ENCODE results near the gene GRHL3.

Gene GRHL3

GRCh38 chr1:24293392-24294227 is 25.5 kb upstream of the GRHL3 start:
- no peak for DNase-seq

GRCh38 chr1:24294228-24294672 is 24.9 kb upstream of the GRHL3 start:
- DNase-seq = no peak

- no peak for DNase-seq
Observed at GRCh38 chr1:24294716-24295371, 24.3 kb upstream of the GRHL3 start.

GRCh38 chr1:24295535-24295934 is 23.6 kb upstream of the GRHL3 start:
- DNase-seq = no peak

DNA sequence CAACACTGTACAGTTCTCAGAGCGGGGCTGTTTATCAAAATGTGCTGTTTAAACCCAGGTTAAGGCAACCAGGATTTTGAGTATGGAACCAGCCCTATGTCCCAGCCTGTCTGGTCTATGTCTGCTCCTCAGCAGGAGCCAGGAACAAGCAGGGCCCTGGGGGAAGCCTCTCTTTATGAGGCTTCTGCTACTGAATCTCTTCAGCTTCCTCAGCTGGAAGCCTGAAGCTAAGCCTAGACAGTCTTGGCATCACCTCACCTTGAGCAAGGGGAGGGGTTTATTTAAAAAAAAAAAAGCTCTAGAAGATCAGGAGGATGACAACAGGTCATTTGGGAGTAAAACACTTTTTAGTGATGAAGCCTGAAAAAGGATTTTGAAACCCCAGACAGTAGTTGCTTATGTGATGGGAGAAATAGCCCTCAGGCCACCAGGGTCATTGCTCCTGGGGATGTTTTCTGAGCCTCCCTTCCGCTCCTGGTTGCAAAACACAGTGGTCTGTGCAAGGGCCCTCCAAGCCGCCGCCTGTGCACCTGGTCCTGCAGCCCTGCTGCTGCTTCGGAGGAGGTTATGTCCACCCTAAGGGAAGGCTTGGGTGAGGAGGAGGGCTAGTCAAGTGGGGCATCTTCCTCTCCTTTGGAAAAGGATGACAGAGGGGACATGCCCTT is 21.8 kb upstream of the GRHL3 start:
- DNase-seq = no peak

DNA sequence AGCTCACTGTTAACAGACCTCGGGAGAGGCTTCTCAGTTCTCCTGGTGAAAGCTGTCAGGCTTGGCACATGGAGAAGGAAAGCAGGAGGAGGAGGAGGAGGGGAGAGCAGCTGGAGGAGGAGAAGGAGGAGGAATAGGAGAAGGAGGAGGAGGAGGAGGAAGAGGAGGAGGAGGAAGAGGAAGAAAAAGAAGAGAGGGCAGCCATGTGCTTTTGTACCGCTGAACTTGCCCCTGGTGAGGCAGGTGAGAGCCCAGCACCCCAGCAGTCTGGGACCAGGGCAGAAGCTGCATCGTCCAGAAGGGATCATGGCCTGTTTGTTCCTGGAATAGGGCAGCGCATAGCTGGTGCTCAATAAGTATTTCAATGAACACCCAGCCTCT is 21.3 kb upstream of the GRHL3 start:
- no peak for DNase-seq

DNA sequence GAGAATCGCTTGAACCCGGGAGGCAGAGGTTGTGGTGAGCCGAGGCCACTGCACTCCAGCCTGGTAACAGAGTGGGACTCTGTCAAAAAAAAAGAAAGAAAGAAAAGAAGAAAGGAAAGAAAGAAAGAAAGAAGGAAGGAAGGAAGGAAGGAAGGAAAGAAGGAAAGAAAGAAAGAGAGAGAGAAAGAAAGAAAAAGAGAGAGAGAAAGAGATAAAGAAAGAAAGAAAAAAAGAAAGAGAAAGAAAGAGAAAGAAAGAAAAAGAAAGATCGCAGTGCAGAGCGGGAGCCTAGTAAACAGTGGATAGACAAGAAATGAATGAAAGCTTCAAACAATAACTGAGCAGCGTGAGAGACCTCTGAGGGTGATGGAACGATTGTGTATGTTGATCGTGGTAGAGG is 20.6 kb upstream of the GRHL3 start:
- DNase-seq = no peak

GRCh38 chr1:24299901-24300300 is 19.3 kb upstream of the GRHL3 start:
- DNase-seq = no peak

DNA sequence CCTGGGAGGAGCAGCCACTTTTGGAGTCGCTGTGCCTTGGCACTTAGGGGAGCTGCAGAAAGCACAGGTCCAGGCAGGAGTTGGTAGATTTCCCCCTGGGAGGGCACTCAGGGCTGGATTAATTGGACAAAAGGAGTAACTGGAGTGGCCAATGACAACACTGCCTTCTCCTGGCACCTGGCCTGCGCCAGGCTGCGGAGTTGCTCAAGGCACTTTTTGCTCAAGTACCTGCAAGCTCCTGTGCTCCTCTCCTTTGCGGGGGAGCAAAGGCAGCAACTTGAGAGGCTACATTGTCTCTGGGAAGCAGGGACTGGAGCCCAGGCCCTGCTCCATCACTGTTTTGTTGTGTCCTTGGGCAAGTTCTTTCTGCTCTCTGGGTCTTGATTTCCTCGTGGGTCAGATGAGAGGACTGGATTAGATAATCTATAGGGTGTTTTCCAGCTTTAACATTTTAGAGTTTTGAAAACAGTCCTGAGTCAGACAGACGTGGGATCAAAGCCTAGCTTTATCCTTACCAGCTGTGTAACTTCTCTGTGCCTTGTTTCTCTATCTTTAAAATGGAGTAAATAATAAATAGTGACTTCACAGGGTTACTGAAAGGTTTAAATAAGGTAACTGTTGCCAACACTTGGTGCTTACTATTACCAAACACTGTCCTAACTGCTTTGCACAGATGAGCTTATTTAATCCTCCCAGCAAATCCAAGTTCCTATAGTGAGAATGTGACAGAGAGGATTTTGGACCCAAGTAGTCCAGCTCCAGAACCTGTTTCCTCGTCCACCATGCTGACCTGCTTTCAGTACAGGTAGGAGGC is 18.0 kb upstream of the GRHL3 start:
- no peak for DNase-seq

- no peak for DNase-seq
Observed at GRCh38 chr1:24301785-24302175, 17.4 kb upstream of the GRHL3 start.

DNA sequence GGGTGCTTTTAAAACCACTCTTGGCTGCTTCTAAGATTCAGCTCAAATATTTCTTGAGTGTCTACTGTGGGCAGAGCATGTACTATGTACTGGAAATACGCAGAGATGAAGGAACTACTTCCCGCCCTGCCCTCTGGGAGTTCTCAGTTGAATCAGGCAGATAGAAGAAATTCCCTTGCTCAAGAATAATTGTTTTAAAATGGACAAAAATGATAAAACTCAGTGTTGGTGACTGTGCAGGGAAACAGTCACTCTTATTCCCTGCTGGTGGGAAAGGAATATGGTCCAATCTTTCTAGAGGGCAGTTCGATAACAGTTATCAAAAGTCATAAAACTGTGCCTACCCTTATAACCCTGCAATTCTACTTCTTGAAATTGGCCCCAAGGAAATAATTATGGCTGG is 16.9 kb upstream of the GRHL3 start:
- DNase-seq = no peak

- no peak for DNase-seq
Observed at GRCh38 chr1:24303600-24303999, 15.6 kb upstream of the GRHL3 start.

- no peak for DNase-seq
Observed at GRCh38 chr1:24304763-24305162, 14.4 kb upstream of the GRHL3 start.

DNA sequence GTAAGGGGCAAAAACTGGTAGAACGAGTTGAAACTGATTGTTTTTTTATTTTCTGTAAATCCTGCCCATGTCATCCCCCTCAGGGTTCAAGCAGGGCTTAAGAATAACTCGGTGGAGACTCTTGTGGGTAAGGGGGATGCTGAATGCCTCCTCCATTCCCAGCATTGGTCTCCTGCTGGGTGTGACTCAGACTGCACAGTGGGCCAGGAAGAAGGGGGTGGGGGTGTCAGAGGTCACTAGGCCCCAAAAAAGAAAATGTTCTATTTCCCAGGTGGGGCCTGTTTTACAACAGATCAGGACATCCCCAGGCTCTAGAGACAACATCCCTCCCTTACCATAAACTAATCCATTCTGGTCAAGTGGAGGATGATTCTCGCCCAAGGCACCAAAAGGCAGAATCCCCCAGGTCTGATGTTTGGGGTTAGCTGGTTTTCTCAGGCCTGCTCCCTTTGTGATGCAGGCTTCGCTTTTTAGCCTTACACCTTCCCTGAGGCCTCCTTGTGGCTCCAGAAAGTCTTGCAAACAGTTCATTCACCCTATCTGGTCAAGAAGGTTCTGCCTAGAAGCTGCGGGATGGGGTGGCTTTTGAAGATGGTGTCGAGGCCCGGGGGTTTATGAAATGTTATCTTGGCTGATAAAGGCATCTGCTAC is 10.7 kb upstream of the GRHL3 start:
- no peak for DNase-seq

GRCh38 chr1:24309762-24310485 is 9.2 kb upstream of the GRHL3 start:
- no peak for DNase-seq

DNA sequence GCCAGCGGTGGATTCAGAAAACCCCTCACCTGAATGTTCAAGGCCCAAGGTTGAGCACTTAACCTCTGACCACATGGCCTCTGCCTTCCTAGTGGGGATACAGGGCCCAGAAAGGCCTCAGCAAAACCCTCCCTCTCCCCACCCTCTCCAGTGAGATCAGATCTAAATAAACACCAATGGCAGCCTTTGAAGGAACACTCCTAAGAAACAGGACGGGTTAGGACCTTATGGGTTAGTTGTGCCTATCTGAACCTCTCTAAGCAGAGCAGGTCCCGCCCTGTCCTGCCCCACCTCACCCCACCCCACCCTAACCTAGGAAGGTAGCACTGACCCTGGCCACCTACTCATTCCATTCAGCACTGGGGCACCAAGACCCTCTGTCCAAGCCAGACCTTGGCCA is 7.9 kb upstream of the GRHL3 start:
- DNase-seq = no peak

DNA sequence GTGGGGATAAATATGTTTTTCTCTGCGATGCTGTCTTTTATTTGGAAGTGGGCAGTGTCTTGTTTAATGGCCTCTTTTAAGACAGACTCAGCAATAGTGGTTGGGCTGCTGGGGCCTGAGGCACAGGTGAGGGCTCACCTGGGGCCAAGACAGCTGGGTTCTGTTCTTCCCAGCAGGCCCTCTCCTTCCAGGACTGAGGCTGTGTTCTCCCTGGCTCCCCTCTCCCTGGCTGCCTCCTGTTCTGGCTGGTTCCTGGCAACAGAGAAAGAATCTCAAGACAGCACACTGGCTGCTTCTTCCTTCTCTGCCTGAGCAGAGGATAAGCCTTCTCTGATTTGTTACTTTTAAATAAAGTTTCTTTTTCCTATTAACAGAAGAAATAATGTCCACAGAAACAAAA is 7.4 kb upstream of the GRHL3 start:
- no peak for DNase-seq

DNA sequence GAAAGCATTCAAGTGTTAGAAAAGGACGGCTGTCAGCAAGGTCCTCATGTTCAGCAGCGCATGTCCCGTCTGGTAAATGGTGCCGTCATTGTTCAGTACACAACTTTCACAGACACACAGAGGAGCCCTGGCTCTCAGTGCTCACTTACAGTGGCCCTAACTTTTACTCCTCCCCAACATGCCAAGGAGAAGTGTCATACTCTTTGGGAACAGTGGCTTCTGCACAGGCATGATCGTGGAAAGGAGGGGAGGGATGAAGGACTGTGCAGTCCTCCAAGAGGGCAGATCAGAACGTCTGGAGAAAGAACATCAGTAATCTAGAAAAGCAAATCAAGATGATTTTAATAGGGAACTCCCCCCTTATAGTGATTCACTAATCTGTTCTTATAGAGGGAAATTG is 3.8 kb upstream of the GRHL3 start:
- DNase-seq = no peak

DNA sequence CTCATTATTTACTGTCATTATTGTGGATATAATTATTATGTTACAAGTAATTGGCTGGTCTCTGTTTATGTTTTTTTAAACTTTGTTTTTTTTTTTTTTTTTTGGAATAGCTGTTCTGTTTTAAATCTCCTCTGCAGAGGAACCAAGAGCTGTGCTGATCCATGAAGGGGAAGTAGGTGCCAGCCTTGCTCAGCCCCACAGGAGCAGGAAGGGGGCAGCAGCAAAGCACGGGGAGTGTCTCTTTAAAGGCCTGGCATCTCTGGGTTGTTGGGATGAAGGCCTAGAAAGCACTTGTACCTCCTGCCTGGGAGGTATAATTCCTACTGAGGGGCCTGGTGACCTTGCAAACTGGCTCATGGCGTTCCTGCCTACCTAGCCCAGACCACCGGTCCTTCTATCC is 2.5 kb upstream of the GRHL3 start:
- no peak for DNase-seq

GRCh38 chr1:24317081-24317480 is 2.1 kb upstream of the GRHL3 start:
- no peak for DNase-seq

DNA sequence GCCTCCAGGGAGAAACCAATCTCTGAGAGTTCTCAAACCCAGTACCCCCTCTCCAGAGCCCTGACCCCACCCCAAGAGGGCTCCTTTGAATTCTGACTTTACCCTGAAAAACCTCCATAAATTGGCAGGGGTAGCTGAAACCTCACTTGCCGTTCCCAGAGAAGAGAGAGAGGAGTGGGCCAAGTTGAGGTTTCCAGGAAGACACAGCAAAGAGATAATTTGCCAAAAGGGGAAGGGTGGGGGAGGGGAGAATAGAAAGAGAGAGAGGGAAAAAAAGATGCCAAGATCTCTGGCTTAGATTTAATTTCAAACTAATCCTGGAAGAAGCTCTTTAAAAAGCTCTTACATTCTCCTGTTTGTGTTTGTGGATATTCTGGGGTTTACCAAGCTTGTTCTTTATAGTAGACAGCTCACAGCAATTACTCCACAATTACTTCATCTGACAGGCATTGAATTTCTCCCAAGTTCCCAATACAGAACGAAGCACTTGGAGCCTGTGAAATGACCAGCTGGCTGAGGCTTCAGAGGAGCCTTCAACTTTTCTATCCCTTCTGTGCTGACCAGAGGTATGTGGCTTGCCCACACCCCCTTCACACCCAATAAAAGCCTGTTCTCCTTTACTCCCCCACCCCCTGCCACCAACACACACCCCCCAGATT is 1.1 kb upstream of the GRHL3 start:
- no peak for DNase-seq
